GM12873 (cell line): ENCODE measurements around the gene GADD45GIP1.

ENCODE experiments used
- CTCF ChIP-seq: IDR thresholded peaks from 2 replicates; pipeline ENCODE4 v1.5.1; 2012; ENCODE audit warnings: low read depth, mild to moderate bottlenecking, moderate library complexity, low read length, control low read depth; ENCODE audit not compliant: insufficient read depth; ENCODE audit errors: missing control alignments

GADD45GIP1 gene

GRCh38 chr19:12953799-12954611 lies 3.0 kb downstream of the GADD45GIP1 start:
- TF ChIP-seq CTCF, result no peak

- TF ChIP-seq CTCF, result no peak
Observed at GRCh38 chr19:12953138-12953798, 3.8 kb downstream of the GADD45GIP1 start.

- no peak for TF ChIP-seq CTCF
Observed at GRCh38 chr19:12952488-12953137, 4.4 kb downstream of the GADD45GIP1 start.

GRCh38 chr19:12949363-12950283 lies 7.4 kb downstream of the GADD45GIP1 start:
- no peak for TF ChIP-seq CTCF

GRCh38 chr19:12948612-12949362 lies 8.2 kb downstream of the GADD45GIP1 start:
- no peak for TF ChIP-seq CTCF

- no peak for TF ChIP-seq CTCF
Observed at GRCh38 chr19:12947702-12948611, 9.1 kb downstream of the GADD45GIP1 start.
